Keratinocyte (primary cell): ENCODE results near the gene CHMP1B.

Source experiments
- EZH2 ChIP-seq: IDR thresholded peaks from one replicate; pipeline ENCODE4 v1.6.1; 2012; ENCODE audit warnings: inconsistent platforms, mild to moderate bottlenecking, low read length, moderate library complexity
- TF ChIP-seq, protein P1 (sequence below), 3 experiments: IDR thresholded peaks in 1 of 3; conservative IDR thresholded peaks in 1 of 3; optimal IDR thresholded peaks in 1 of 3; 2 replicates in 2 of 3; 3 replicates in 1 of 3; pipeline versions ENCODE3 to v1.5.1; 2011; ENCODE audit warnings: low read length in 3 of 3, mild to moderate bottlenecking in 3 of 3, moderate library complexity in 2 of 3, control low read depth in 1 of 3, inconsistent platforms in 1 of 3; ENCODE audit not compliant: insufficient read depth in 2 of 3; ENCODE audit errors: extremely low read depth in 1 of 3

DNA sequence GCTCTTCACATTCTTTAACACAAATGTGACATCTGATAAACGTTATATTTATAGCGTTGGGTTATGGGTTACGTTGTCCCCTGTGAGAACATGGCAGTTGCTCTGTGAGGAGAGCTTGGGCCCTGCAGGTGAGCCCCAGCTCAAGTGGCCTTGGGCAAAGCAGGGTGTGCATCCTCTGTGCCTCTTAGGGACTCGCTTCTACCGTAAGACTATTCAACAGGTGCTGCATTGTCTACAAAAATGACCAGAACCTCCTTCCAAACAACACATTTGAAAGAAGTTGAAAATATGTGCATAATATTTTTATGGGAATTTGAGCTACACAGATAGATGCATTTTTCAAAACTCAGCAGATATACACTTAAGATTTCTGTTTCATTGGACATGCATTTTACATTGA, 16.4 kb upstream of the CHMP1B start:
- TF ChIP-seq, protein P1, sequence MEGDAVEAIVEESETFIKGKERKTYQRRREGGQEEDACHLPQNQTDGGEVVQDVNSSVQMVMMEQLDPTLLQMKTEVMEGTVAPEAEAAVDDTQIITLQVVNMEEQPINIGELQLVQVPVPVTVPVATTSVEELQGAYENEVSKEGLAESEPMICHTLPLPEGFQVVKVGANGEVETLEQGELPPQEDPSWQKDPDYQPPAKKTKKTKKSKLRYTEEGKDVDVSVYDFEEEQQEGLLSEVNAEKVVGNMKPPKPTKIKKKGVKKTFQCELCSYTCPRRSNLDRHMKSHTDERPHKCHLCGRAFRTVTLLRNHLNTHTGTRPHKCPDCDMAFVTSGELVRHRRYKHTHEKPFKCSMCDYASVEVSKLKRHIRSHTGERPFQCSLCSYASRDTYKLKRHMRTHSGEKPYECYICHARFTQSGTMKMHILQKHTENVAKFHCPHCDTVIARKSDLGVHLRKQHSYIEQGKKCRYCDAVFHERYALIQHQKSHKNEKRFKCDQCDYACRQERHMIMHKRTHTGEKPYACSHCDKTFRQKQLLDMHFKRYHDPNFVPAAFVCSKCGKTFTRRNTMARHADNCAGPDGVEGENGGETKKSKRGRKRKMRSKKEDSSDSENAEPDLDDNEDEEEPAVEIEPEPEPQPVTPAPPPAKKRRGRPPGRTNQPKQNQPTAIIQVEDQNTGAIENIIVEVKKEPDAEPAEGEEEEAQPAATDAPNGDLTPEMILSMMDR (optimal IDR thresholded peaks at IDR 0.05 in 1 of 3, IDR thresholded peaks at IDR 0.05 in 1 of 3, conservative IDR thresholded peaks at IDR 0.05 in 1 of 3; ENCODE audit: extremely low read depth in 1 of 3, insufficient read depth in 2 of 3, low read length in 3 of 3), result no peak
- TF ChIP-seq EZH2, result no peak
